Adrenal gland (tissue), 5 donors: Measurements from ENCODE around the gene SSTR3.

ENCODE experiments used
- POLR2A ChIP-seq, 2 donors: fragments of 450-650 bp; IDR thresholded peaks; one replicate each; pipeline ENCODE4 v1.6.1; 2017; ENCODE audit warnings: antibody characterized with exemption in 2 of 2, mild to moderate bottlenecking in 2 of 2, moderate library complexity in 1 of 2
- TF ChIP-seq, protein P1 (sequence below), 6 experiments: fragments of 450-650 bp in 4 of 6; fragments of 200-600 bp in 2 of 6; sonication (generic) in 1 of 6; IDR thresholded peaks; 1 replicate in 5 of 6; 2 replicates in 1 of 6; pipeline versions ENCODE4 v1.5.1 to v1.8.0; 2016 to 2021; ENCODE audit warnings: antibody characterized with exemption in 6 of 6, mild to moderate bottlenecking in 2 of 6, moderate library complexity in 1 of 6
- donor health status: DM: no; HTN: no; CAD: no.

DNA sequence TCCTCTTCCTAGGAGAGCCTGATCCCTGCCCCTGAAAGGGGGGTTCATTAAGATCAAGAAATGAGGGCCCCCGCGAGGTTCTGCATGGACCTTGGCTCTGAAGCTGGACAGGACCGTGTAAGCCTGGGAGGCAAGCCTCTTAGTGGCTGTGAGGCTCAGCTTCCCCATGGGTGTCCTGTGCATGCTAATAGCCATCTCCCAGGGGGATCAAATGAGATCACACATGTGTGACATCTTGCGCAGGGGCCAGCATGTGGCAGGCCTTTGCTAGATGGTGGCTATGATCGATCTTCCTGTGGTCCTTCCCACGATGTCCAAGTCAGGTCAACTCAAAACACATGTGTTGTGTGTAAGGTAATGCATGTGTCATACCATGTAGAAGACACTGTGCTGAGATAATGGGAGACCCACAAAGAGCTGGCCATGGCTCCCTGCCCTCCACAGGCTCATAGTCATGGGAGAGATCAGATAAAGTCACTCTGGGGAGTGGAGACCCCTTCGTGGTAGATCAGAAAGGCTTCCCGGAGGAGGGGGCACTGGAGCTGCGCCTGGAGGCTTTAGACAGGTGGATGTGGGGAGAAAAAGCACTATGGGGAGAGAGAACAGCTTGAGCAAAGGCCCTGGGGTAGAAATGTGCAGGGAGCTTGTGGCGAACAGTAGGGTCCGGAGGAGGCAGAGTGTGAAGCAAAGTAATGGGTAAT is 28.1 kb upstream of the SSTR3 start:
- no peak for TF ChIP-seq POLR2A (IDR thresholded peaks at IDR 0.05)
- TF ChIP-seq, protein P1, sequence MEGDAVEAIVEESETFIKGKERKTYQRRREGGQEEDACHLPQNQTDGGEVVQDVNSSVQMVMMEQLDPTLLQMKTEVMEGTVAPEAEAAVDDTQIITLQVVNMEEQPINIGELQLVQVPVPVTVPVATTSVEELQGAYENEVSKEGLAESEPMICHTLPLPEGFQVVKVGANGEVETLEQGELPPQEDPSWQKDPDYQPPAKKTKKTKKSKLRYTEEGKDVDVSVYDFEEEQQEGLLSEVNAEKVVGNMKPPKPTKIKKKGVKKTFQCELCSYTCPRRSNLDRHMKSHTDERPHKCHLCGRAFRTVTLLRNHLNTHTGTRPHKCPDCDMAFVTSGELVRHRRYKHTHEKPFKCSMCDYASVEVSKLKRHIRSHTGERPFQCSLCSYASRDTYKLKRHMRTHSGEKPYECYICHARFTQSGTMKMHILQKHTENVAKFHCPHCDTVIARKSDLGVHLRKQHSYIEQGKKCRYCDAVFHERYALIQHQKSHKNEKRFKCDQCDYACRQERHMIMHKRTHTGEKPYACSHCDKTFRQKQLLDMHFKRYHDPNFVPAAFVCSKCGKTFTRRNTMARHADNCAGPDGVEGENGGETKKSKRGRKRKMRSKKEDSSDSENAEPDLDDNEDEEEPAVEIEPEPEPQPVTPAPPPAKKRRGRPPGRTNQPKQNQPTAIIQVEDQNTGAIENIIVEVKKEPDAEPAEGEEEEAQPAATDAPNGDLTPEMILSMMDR (IDR thresholded peaks at IDR 0.05), result no peak
